NT2/D1 (cell line): ENCODE measurements around the gene NAA10.

ENCODE experiments used
- SUZ12 ChIP-seq: IDR thresholded peaks from 2 replicates; pipeline ENCODE4 v1.6.1; 2011; ENCODE audit not compliant: insufficient read length, insufficient read depth; ENCODE audit errors: extremely low read depth
- YY1 ChIP-seq: IDR thresholded peaks from 2 replicates; pipeline ENCODE4 v1.6.1; 2011; ENCODE audit not compliant: insufficient read length, insufficient read depth
- ZNF274 ChIP-seq: IDR thresholded peaks from 2 replicates; pipeline ENCODE4 v1.6.1; 2011; ENCODE audit warnings: mild to moderate bottlenecking, low read depth, low read length

- TF ChIP-seq ZNF274 (no peak), YY1 (no peak), SUZ12 (no peak)
These were observed 3.7 kb downstream of the NAA10 start for GRCh38 chrX:153931151-153931550.
